NCI-H526 treated with DMSO at 0.1 percent for 48 hours (cell line): ENCODE data around the gene AGBL4.

ENCODE experiments used
- DNase-seq: peaks from one replicate; lab custom pipeline; 2025; lab: John Stamatoyannopoulos, UW

Gene AGBL4

GRCh38 chr1:48943393-48943792 lies 1080.4 kb downstream of the AGBL4 start:
- no peak for DNase-seq

- no peak for DNase-seq
Observed at GRCh38 chr1:48940962-48941732, 1082.6 kb downstream of the AGBL4 start.

- no peak for DNase-seq
Observed at GRCh38 chr1:48940354-48940753, 1083.4 kb downstream of the AGBL4 start.

- DNase-seq: no peak
Observed at GRCh38 chr1:48939828-48940227, 1083.9 kb downstream of the AGBL4 start.

GRCh38 chr1:48939042-48939441 lies 1084.7 kb downstream of the AGBL4 start:
- no peak for DNase-seq

GRCh38 chr1:48937732-48938131 lies 1086.0 kb downstream of the AGBL4 start:
- DNase-seq: no peak

GRCh38 chr1:48936436-48936835 lies 1087.3 kb downstream of the AGBL4 start:
- no peak for DNase-seq

- DNase-seq: no peak
Observed at GRCh38 chr1:48932366-48932765, 1091.4 kb downstream of the AGBL4 start.

GRCh38 chr1:48931506-48932192 lies 1092.1 kb downstream of the AGBL4 start:
- no peak for DNase-seq

GRCh38 chr1:48930011-48930410 lies 1093.7 kb downstream of the AGBL4 start:
- no peak for DNase-seq

GRCh38 chr1:48924099-48924498 lies 1099.7 kb downstream of the AGBL4 start:
- DNase-seq: no peak

GRCh38 chr1:48923116-48923515 lies 1100.6 kb downstream of the AGBL4 start:
- no peak for DNase-seq

- DNase-seq: no peak
Observed at GRCh38 chr1:48920851-48921250, 1102.9 kb downstream of the AGBL4 start.

GRCh38 chr1:48917901-48918603 lies 1105.7 kb downstream of the AGBL4 start:
- no peak for DNase-seq

GRCh38 chr1:48917070-48917454 lies 1106.7 kb downstream of the AGBL4 start:
- no peak for DNase-seq

GRCh38 chr1:48916130-48917069 lies 1107.4 kb downstream of the AGBL4 start:
- DNase-seq: peak; percentile 18

GRCh38 chr1:48908606-48909005 lies 1115.1 kb downstream of the AGBL4 start:
- DNase-seq: no peak

- no peak for DNase-seq
Observed at GRCh38 chr1:48906729-48907128, 1117.0 kb downstream of the AGBL4 start.

- no peak for DNase-seq
Observed at GRCh38 chr1:48906164-48906563, 1117.6 kb downstream of the AGBL4 start.

GRCh38 chr1:48903291-48903690 lies 1120.5 kb downstream of the AGBL4 start:
- DNase-seq: no peak

- no peak for DNase-seq
Observed at GRCh38 chr1:48898894-48899293, 1124.9 kb downstream of the AGBL4 start.

GRCh38 chr1:48889615-48890014 lies 1134.1 kb downstream of the AGBL4 start:
- DNase-seq: no peak
